Fibroblast of the conjunctiva (primary cell): ENCODE data around the gene UTP3.
A peak's percentile ranks its signal among the peaks of the same experiment; 100 is the strongest.
"Not testable (repeated sequence)": the region's sequence is repeated elsewhere in the genome, so short reads cannot be mapped to it uniquely, and the experiment has no call there.

Source experiments
- DNase-seq: peaks from one replicate; pipeline ENCODE4 v3.0.0-alpha.2; 2010; ENCODE audit warnings: low read depth

The UTP3 gene

DNA sequence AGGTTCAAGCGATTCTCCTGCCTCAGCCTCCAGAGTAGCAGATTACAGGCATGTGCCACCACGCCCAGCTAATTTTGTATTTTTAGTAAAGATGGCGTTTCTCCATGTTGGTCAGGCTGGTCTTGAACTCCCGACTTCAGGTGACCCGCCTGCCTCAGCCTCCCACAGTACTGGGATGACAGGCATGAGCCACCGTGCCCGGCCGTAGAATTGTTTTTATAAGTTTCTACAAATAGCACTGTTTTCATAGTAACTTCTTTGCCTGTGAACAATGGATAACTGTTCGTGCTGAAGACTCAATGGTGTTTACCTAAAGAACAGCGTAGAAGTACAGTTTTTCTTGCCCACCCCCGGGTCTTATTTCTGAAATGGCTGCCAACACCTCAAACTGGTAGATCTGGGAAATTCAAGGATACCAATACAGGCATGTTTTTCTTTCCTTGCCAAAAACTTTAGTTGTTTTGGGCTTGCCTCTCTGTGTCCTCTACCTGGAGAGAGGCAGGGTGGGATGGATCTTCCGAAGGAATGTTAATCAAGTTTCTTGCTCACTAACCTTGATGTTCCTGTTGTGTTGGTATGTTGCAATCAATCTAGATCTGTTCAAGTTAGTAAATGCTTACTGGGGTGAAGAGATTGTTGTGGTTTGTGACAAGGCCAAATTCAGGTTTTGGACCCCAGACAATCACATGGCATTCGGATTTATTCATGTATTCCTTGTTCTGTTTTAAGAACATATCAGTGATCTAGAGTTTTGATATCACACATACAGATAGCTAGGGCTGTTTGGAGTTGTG lies 30.7 kb downstream of the UTP3 start:
- DNase-seq, result no peak

DNA sequence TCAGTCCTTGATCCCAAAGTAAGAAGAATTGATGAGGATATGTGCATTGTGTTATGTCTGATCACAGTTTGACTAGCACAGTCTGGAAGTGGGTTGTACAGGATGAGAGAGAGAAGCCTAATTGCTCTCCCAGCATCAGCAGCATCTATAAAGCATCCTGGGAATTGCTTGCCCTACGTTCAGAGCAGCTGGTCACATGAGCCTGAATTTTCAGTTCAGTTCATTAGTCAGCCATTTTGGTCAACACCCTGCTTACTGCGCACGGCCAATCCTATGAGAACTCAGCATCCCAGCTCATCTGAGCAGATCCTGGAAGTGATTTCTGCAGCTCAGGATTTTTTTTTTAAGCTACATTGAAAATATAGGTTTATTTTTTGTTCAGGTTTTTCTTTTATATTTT lies 33.4 kb downstream of the UTP3 start, which contains the start of gene RUFY3:
TSS of gene RUFY3 (plus strand) at position 218 of the 400 bp plus-strand sequence. CDS start 610 bp downstream, outside the sequence.
- DNase-seq, result peak; percentile 94

GRCh38 chr4:70722199-70722791 lies 34.0 kb downstream of the UTP3 start:
- peak; percentile 65 for DNase-seq

DNA sequence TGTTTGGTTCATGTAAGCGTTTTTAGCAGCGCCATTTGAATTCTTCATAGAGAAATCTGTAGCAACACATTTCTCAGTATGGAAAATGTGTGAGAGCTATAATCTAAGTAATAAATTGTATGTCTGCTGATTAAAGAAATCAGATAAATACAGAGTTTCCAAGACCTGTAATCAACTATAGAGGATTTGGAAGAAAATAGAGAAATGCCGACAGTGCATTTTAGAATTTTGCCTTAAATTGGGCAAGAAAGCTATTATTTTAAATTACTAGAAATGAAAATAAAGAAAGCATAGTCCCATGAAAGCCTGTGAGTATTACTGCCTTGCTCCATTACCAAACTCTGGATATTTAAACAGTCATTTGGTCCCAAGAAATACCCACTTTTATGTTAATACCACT lies 36.1 kb downstream of the UTP3 start:
- DNase-seq, result no peak

DNA sequence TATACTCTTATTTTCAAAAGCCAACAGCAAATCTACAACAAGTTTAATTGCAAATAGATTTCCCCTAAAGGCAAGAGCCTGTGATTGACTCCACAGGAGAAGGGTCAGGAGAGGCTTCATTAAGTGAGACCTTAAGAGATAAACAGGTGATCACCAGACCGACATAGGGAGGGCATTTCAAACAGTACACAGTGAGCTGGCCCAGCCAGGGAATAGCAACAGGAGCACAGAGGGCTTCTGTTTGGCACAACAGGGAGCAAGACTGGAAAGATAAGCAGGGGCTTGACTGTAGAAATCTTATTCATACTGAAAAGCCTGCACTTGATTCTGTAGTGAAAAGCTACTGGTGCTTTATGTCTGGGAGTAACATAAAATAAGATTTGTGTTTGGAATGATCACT lies 37.3 kb downstream of the UTP3 start:
- DNase-seq, result no peak

GRCh38 chr4:70726515-70726914 lies 38.2 kb downstream of the UTP3 start:
- not testable (repeated sequence) for DNase-seq

DNA sequence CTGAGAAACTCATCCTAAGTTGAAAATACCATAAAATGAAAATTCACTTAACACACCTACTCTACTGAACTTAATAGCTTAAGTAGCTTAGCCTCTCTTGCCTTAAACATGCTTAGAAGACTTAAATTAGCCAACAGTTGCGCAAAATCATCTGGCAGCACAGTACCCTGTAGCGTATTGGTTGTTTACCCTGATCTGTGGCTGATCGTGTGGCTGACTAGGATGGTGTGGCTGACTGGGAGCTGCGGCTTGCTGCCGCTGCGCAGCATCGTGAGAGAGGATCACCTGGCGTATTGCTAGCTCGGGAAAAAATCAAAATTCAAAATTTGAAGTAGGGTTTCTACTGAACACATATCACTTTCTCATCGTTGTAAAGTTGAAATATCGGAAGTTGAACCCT lies 39.8 kb downstream of the UTP3 start:
- no peak for DNase-seq

GRCh38 chr4:70732878-70733277 lies 44.5 kb downstream of the UTP3 start:
- not testable (repeated sequence) for DNase-seq

DNA sequence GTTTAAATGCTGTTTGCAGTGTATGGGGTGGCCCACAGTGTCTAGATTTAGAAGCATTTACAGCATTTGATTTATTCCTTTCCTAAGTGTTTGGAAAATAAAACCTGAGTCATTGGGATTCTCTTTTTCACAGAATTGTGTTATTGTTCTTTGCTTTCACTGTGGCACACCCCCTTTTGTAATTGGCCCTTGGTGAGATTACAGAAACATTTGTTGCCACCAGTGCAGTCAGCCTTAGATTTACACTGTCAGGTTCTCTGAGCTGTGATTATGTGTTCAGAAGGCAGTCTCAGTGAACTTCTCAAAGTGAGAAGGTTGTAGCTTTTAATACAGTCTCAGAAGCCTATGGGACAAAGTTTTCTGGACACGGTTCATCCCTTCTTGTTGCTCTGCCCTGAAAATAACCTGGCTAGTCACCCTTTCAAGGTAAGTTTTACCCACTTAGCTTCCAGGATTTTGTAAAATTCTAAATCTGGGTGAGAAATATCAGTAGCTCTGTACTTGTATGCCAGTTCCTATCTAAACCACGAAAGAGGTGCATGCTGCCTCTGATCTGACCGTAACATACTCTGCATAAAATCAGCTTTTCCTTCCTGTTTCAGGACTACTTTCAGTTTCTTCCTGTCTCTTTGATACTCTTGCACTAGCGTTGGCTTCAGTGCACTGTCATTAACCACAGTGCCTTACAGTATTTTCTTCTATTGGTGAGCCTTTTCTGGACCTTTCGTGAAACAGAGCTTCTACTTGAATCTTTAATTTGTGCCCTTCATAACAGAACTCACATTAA lies 46.0 kb downstream of the UTP3 start:
- no peak for DNase-seq

DNA sequence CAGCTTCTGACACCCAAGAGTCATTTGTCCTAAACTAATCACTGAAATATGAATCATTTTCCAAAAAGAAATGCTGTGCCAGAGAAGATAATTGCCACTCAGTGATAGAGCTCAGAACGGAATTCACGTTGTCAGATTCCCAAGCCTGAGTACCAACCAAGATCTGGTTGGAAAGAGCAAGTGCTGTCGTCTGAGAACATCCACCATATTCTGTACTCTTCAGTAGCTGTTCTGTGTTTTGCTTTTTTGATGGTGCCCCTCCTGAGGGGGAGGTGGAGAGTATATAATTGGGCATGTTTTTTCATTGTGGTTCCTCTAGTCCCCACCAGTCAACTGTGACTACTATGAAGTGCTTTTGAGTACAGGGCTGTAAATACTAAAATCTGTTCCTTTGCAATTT lies 46.6 kb downstream of the UTP3 start:
- no peak for DNase-seq

- DNase-seq, result peak; percentile 38
Measured at GRCh38 chr4:70735915-70736314, 47.6 kb downstream of the UTP3 start.

DNA sequence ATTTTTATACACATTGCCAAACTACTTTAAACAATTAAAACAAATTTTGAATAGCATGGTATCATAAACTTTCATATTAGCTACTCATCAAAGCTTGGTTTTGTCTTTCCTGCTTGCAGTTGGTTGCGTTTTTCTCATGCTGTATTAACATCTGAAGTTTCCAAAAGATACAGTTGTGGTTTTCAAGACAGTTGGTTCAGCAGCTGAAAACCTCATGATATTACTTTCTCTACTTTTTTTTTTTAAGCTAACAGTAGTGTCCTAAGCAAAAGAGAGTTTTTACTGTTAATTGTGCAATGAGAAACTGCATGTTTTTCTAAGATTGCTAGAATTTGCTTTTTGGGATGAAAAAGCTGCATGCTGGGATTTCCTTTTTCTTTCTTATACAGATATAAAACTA lies 48.7 kb downstream of the UTP3 start:
- no peak for DNase-seq

DNA sequence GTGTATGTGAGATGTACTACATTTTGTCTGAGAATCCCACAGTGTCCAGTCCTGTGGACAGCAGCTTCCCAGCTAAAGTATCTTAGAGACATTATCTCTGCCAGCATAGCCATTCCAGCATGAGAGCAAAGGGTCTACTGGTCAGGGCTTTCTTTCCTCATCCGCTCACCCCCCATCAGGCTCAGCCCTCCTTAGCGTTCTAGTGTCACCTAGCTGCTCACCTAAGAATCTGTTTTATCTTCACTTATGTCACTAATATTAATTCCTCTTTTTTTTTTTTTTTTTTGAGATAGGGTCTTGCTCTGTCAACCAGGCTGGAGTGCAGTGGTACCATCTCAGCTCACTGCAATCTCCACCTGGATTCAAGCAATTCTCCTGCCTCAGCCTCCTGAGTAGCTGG lies 49.1 kb downstream of the UTP3 start:
- no peak for DNase-seq

GRCh38 chr4:70739496-70740337 lies 51.4 kb downstream of the UTP3 start:
- DNase-seq, result no peak
